Renal pelvis (tissue), 4 donors: ENCODE data around the gene ANO2. TPM values are rescaled to one million over a fixed set of nuclear protein-coding genes. Genes with fewer than 3 reads are reported as not detected.

Experiments
- DNase-seq: peaks from one replicate; pipeline ENCODE4 v3.0.0-alpha.2; 2013
- polyA plus RNA-seq, 3 donors: library from polyadenylated mRNA; unstranded; fragments of 120-200 nt; gene quantifications; one replicate each; pipeline ENCODE4 v1.2.1, GENCODE V29; 2013; ENCODE audit not compliant: insufficient read length in 3 of 3

The ANO2 gene
- polyA plus RNA-seq, 3 donors, result 4.8 to 5.2 (median 4.9) TPM

GRCh38 chr12:5916785-5917290, 28.2 kb downstream of the ANO2 start:
- no peak for DNase-seq

GRCh38 chr12:5915511-5915910, 29.5 kb downstream of the ANO2 start:
- no peak for DNase-seq

GRCh38 chr12:5914387-5915149, 30.5 kb downstream of the ANO2 start:
- DNase-seq, result no peak

GRCh38 chr12:5913387-5913786, 31.7 kb downstream of the ANO2 start:
- DNase-seq, result no peak

- no peak for DNase-seq
Observed at GRCh38 chr12:5912437-5913334, 32.4 kb downstream of the ANO2 start.

- no peak for DNase-seq
Observed at GRCh38 chr12:5912011-5912410, 33.0 kb downstream of the ANO2 start.

GRCh38 chr12:5910790-5911548, 34.1 kb downstream of the ANO2 start:
- DNase-seq, result no peak

- DNase-seq, result no peak
Observed at GRCh38 chr12:5909560-5909959, 35.5 kb downstream of the ANO2 start.

GRCh38 chr12:5908251-5908650, 36.8 kb downstream of the ANO2 start:
- no peak for DNase-seq

- DNase-seq, result peak; percentile 60
Observed at GRCh38 chr12:5907807-5908206, 37.3 kb downstream of the ANO2 start.

GRCh38 chr12:5905757-5906156, 39.3 kb downstream of the ANO2 start:
- no peak for DNase-seq

GRCh38 chr12:5904969-5905368, 40.1 kb downstream of the ANO2 start:
- DNase-seq, result no peak

- DNase-seq, result no peak
Observed at GRCh38 chr12:5904441-5904840, 40.6 kb downstream of the ANO2 start.

GRCh38 chr12:5902736-5903135, 42.3 kb downstream of the ANO2 start:
- no peak for DNase-seq

GRCh38 chr12:5901416-5901815, 43.6 kb downstream of the ANO2 start:
- no peak for DNase-seq

- DNase-seq, result no peak
Observed at GRCh38 chr12:5900533-5901205, 44.4 kb downstream of the ANO2 start.

- no peak for DNase-seq
Observed at GRCh38 chr12:5900076-5900475, 45.0 kb downstream of the ANO2 start.

GRCh38 chr12:5899675-5900074, 45.4 kb downstream of the ANO2 start:
- no peak for DNase-seq

- DNase-seq, result no peak
Observed at GRCh38 chr12:5898874-5899273, 46.2 kb downstream of the ANO2 start.

GRCh38 chr12:5889381-5890047, 55.5 kb downstream of the ANO2 start:
- no peak for DNase-seq

GRCh38 chr12:5888816-5889315, 56.2 kb downstream of the ANO2 start:
- DNase-seq, result no peak
